LNCAP (cell line): ENCODE measurements around the gene SLX4.

Source experiments
- TF ChIP-seq, protein P1 (sequence below): fragments of 450-650 bp; IDR thresholded peaks from 2 replicates; pipeline ENCODE4 v1.5.1; 2017; ENCODE audit warnings: mild to moderate bottlenecking

The SLX4 gene

GRCh38 chr16:3562914-3563480, 48.4 kb downstream of the SLX4 start:
- TF ChIP-seq, protein P1, sequence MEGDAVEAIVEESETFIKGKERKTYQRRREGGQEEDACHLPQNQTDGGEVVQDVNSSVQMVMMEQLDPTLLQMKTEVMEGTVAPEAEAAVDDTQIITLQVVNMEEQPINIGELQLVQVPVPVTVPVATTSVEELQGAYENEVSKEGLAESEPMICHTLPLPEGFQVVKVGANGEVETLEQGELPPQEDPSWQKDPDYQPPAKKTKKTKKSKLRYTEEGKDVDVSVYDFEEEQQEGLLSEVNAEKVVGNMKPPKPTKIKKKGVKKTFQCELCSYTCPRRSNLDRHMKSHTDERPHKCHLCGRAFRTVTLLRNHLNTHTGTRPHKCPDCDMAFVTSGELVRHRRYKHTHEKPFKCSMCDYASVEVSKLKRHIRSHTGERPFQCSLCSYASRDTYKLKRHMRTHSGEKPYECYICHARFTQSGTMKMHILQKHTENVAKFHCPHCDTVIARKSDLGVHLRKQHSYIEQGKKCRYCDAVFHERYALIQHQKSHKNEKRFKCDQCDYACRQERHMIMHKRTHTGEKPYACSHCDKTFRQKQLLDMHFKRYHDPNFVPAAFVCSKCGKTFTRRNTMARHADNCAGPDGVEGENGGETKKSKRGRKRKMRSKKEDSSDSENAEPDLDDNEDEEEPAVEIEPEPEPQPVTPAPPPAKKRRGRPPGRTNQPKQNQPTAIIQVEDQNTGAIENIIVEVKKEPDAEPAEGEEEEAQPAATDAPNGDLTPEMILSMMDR: no peak

- TF ChIP-seq, protein P1: no peak
Measured at GRCh38 chr16:3561626-3562025, 49.8 kb downstream of the SLX4 start.

- TF ChIP-seq, protein P1: no peak
Measured at GRCh38 chr16:3554351-3554928, 57.0 kb downstream of the SLX4 start.

DNA sequence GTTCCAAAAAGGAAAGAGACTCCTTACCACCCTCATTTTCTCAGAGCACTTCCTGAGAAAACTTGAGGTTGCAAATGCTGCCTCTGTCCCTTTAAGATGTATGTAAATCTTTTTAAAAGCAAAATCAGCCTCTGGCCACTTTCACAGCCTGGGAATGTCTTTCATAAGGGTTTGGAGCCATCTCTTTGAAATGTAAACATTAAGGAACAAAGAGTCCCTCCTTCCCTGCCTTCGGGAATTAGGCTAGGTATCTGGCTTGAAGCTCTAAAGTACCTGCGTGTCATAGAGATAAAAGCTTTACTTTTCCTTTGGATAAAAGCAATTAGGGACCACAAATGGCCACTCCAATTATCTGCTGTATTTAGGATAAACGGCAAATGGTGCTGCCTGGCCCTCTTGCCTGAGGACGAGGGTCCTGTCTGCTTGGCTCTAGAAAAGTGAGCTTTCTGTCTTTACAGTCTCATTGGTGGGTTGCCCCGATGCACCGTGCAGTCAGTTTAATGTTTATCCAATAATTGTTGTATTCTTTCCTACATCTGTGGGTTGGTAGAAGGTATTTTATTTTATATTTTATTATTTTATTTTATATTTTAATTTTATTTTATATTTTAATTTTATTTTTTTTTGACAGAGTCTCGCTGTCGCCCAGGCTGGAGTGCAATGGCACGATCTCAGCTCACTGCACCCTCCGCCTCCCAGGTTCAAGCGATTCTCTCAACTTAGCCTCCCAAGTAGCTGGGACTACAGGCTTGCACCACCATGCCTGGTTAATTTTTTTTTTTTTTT, 58.1 kb downstream of the SLX4 start:
- TF ChIP-seq, protein P1: no peak

DNA sequence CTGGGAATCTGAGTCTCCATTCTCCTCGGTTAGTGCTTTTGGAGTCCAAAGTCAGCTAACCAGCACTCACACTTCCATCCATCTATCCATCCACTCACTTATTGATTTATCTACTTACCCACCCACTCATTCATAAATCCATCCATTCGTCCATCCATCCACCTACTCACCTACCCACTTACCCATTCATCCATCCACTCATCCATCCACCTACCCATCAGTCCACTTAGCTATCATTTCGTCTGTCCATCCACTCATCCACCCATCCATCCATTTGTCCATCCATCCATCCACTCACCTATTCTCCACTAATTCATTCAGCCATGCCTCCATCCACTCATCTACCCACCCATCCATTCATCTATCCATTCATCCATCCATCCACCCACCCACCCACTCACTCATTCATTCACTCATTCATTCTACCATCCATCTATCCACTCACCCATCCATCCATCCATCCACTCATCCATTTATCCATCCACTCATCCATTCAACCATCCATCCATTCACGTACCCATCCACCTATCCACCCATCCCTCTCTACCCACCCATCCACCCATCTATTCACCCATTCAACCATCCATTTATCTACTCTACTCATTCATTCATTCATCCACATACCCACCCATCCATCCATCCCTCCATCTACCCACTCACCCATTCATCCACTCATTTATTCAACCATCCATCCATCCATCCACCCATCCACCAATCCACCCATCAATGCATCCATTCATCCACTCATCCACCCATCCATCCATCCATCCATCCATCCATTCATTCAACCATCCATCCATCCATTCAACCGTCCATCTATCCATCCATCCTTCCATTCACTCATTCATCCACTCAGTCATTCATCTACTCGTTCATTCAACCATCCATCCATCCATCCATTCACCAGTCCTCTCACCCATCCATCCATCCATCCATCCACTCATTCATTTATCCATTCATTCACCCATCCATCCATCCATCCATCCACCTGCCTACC, 60.3 kb downstream of the SLX4 start:
- TF ChIP-seq, protein P1: no peak

DNA sequence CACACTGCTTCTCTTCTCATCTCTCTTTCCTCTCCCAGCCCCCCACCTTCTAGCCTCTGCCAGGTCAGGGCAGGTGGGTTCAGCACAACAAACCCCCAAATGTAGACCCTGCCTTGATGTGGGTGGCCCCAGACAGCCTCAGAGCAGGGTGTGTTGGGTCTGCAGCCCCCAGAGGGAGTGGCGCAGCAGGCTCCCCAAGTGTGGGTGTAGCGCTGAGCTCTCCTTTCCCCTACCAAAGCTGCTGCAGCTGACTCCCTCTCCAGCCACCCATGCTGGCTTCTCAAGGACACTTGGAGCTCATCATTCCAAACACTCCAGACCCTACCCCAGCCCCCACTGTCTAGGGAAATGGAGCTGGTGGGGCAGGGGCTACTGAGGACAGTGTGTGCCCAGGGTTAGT, 61.5 kb downstream of the SLX4 start:
- TF ChIP-seq, protein P1: no peak

DNA sequence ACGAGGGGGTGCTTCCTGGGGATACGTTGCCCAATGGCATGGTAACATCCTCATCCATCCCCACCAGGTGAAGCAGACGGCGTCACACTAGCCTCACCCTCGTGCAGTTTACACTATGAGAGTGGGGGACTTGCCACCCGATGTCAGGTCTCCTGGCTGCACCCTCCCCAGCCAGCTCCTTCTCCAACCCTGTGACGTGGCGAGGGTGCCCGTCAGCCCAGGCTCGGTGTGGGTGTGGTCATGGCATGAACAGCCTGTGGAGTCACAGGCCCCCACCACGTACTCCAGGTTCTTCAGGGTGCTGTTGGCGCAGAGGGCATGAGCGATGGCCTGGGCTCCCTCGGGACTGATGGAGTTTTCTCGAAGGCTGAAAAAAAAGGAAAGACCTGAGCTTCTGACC, 62.5 kb downstream of the SLX4 start:
- TF ChIP-seq, protein P1: no peak
